GM12872 (cell line): ENCODE measurements around the gene PDLIM5.

Source experiments
- CTCF ChIP-seq: IDR thresholded peaks from 3 replicates; pipeline ENCODE4 v1.5.1; 2011; ENCODE audit warnings: low read depth, mild to moderate bottlenecking, low read length, moderate library complexity; ENCODE audit not compliant: insufficient read depth

The PDLIM5 gene

GRCh38 chr4:94660614-94661013, 208.9 kb downstream of the PDLIM5 start:
- no peak for TF ChIP-seq CTCF

GRCh38 chr4:94665500-94666404, 214.0 kb downstream of the PDLIM5 start:
- no peak for TF ChIP-seq CTCF

GRCh38 chr4:94668724-94669123, 217.0 kb downstream of the PDLIM5 start:
- TF ChIP-seq CTCF = no peak

GRCh38 chr4:94669672-94670664, 218.2 kb downstream of the PDLIM5 start:
- TF ChIP-seq CTCF = no peak

- no peak for TF ChIP-seq CTCF
Measured at GRCh38 chr4:94671113-94671512, 219.4 kb downstream of the PDLIM5 start.

GRCh38 chr4:94673961-94674360, 222.2 kb downstream of the PDLIM5 start:
- TF ChIP-seq CTCF = no peak

- no peak for TF ChIP-seq CTCF
Measured at GRCh38 chr4:94676970-94677369, 225.2 kb downstream of the PDLIM5 start.
